ENCODE results near the gene DCXR. TPM values are rescaled to one million over a fixed set of nuclear protein-coding genes. Genes with fewer than 3 reads are reported as not detected.

Gene DCXR
- total RNA-seq, 3 donors from 2014 or later: 84.9 to 151 (median 124) TPM

DNA sequence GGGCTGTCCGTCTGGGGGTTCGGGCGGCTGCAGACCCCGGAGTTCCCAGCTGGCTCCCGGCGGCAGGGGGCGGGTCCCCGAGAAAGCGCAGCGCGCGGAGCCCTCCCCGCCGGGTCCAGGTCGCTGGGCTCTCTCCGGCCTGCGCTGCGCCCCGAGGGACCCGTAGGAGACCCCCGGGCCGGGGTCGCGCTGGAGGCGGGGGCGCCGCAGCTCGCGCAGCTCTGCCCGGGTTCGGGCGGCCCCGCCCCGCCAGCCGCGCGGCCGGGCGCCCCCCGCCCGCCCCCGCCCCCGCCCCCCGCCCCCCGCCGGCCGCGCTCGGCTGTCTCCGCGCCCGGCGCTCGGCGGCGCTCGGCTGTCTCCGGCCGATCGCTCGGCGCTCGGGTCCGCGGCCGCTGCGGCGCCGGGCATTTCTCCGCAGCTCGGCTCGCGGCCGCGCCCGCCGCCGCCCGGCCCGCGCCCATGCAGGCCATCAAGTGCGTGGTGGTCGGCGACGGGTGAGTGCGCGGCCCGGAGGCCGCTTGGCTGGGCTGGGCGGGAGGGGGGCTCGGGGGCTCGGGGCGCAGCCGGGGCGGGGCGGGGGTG, 6.1 kb downstream of the DCXR start, which contains the start of gene RAC3:
Gene RAC3 (plus strand): TSS at position 376 of the 582 bp plus-strand sequence. CDS start 84 bp downstream, at position 460.
- H3K36me3 ChIP-seq (ENCODE audit: low read depth): no peaks in the 10 kb centered on the region
- ATAC-seq (peak; percentile 13), DNase-seq (no peak)
- TF ChIP-seq, protein P1, sequence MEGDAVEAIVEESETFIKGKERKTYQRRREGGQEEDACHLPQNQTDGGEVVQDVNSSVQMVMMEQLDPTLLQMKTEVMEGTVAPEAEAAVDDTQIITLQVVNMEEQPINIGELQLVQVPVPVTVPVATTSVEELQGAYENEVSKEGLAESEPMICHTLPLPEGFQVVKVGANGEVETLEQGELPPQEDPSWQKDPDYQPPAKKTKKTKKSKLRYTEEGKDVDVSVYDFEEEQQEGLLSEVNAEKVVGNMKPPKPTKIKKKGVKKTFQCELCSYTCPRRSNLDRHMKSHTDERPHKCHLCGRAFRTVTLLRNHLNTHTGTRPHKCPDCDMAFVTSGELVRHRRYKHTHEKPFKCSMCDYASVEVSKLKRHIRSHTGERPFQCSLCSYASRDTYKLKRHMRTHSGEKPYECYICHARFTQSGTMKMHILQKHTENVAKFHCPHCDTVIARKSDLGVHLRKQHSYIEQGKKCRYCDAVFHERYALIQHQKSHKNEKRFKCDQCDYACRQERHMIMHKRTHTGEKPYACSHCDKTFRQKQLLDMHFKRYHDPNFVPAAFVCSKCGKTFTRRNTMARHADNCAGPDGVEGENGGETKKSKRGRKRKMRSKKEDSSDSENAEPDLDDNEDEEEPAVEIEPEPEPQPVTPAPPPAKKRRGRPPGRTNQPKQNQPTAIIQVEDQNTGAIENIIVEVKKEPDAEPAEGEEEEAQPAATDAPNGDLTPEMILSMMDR (IDR thresholded peaks at IDR 0.05): no peak
- intact Hi-C loops (cut with DNase I, micrococcal nuclease): loop anchor here (5.0 to 10.0 kb wide), 2 partner anchors 121 to 123 kb away; no protein-coding TSS in a partner anchor
- H3K4me1 ChIP-seq (ENCODE audit: low read depth): peaks cover 16% of the 10 kb centered on the region
- H3K4me3 ChIP-seq: no peak within 1 kb of the TSS
- H3K9me3 ChIP-seq: no peaks in the 10 kb centered on the region

DNA sequence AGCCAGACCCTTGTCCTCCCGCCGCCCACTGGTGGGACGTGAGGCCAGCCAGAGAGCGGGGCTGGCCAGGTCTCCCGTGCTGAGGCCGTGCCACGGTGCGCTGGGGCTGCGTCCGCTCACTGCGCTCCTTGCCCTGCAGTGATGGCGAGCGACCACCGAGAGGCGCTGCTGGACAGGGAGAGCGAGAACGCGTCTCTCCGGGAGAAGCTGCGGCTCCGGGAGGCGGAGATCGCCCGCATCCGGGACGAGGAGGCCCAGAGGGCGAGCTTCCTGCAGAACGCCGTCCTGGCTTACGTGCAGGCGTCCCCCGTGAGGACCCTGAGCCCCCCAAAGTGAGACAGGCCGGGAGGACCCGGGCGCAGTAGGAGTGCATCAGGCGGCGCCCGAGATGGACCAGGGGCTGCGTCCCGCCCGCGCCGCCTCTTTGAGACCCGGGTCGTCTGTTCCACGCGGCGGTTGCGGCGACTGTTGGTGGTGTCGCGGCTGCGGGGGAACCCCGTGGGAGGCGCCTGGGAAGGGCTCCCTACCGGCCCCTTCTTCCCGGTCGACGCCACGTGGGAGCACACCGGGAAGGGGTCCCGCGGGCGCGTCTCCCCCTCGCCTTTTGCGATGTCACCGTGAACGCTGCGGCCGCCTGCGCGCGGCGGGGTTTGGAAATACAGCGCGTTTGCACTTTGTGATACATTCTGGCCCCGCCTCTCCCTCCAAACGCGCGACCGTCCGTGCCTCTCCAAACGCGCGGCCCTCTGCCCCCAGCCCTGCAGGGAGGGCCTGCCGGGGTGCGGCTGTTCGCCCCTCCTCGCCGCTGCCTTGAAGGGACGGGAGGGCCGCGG, 6.8 kb downstream of the DCXR start:
- no peaks in the 10 kb centered on the region for H3K36me3 ChIP-seq (ENCODE audit: low read depth)
- no peak overlapping the region for H3K4me3 ChIP-seq
- peak; percentile 78 to 92 (median 92) for DNase-seq
- TF ChIP-seq, protein P1 (IDR thresholded peaks at IDR 0.05): peak; percentile 87
- ATAC-seq: peak; percentile 94
- H3K9me3 ChIP-seq: no peaks in the 10 kb centered on the region
- intact Hi-C loops (cut with DNase I, micrococcal nuclease): loop anchor here (5.0 to 10.0 kb wide), 2 partner anchors 122 to 124 kb away; no protein-coding TSS in a partner anchor
- H3K4me1 ChIP-seq (ENCODE audit: low read depth): peaks cover 12% of the 10 kb centered on the region

DNA sequence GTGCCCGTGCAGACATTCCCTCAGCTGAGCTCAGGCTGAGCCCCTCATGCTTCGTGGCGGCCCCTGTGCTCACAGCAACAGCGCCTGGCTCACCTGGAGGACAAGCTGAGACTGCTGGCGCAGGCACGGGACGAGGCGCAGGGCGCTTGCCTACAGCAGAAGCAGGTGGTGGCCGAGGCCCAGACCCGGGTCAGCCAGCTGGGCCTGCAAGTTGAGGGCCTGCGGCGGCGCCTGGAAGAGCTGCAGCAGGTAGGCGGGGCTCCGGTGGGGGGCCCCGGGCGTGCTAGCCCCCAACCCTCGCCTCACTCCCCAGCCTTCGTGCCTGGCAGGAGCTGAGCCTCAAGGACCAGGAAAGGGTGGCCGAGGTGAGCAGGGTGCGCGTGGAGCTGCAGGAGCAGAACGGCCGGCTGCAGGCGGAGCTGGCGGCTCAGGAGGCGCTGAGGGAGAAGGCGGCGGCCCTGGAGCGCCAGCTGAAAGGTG, 7.5 kb downstream of the DCXR start:
- TF ChIP-seq, protein P1 (IDR thresholded peaks at IDR 0.05): no peak
- Histone ChIP-seq H3K9me3 (no peaks in the 10 kb centered on the region), H3K4me3 (no peak overlapping the region), H3K4me1 (ENCODE audit: low read depth) (peaks cover 12% of the 10 kb centered on the region), H3K36me3 (ENCODE audit: low read depth) (no peaks in the 10 kb centered on the region)
- intact Hi-C loops (cut with DNase I, micrococcal nuclease): loop anchor here (5.0 to 10.0 kb wide), 2 partner anchors 122 to 125 kb away; no protein-coding TSS in a partner anchor
- DNase-seq (no peak), ATAC-seq (peak; percentile 4)

DNA sequence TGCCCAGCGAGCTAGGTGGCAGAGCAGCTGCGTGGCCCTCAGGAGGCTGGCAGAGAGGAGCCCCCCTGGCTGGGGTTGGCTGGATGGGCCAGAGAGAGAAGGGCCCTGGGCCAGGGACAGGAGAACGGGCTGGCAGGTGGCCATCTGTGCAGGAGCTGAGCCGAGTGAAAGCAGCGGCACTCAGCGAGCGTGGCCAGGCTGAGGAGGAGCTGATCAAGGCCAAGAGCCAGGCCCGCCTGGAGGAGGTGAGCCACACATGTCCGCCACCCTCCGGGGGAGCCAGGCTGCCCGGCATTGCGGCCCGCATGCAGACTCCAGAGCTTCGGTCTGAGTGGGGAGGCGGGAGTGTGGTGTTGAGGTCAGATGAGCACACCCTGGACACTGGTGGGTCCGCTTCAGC, 8.1 kb downstream of the DCXR start:
- no peak overlapping the region for H3K4me3 ChIP-seq
- H3K36me3 ChIP-seq (ENCODE audit: low read depth): no peaks in the 10 kb centered on the region
- H3K9me3 ChIP-seq: no peaks in the 10 kb centered on the region
- intact Hi-C loops (cut with DNase I, micrococcal nuclease): no loop called here
- ATAC-seq: no peak
- TF ChIP-seq, protein P1 (IDR thresholded peaks at IDR 0.05): no peak
- peaks cover 12% of the 10 kb centered on the region for H3K4me1 ChIP-seq (ENCODE audit: low read depth)
- no peak for DNase-seq

DNA sequence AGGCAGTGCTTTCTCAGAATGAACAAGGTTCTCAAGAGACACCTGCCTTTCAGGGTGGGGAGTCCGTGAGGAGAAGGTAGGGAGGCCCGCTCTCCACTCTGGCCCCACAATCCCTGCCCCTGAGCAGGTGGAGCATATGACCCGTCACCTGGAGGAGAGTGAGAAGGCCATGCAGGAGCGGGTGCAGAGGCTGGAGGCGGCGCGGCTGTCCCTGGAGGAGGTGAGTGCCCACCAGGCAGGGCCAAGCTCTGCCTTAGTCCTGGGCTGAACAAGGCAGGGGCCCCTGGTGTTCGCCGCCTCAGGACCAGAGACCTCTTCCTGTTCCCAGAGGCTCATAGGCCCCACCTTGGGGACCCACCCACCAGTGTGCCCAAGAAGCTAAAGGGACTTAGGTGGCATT, 8.5 kb downstream of the DCXR start:
- H3K36me3 ChIP-seq (ENCODE audit: low read depth): no peaks in the 10 kb centered on the region
- TF ChIP-seq, protein P1 (IDR thresholded peaks at IDR 0.05): no peak
- no peak for ATAC-seq
- intact Hi-C loops (cut with DNase I, micrococcal nuclease): no loop called here
- H3K4me3 ChIP-seq: no peak overlapping the region
- peaks cover 16% of the 10 kb centered on the region for H3K4me1 ChIP-seq (ENCODE audit: low read depth)
- DNase-seq: no peak
- no peaks in the 10 kb centered on the region for H3K9me3 ChIP-seq
